CD1c-positive myeloid dendritic cell (primary cell): ENCODE measurements around the gene AHNAK.
A peak's percentile ranks its signal among the peaks of the same experiment; 100 is the strongest.

ENCODE experiments used
- DNase-seq: peaks from one replicate; pipeline ENCODE4 v3.0.0-alpha.2; 2016; ENCODE audit errors: extremely low spot score

Gene AHNAK

DNA sequence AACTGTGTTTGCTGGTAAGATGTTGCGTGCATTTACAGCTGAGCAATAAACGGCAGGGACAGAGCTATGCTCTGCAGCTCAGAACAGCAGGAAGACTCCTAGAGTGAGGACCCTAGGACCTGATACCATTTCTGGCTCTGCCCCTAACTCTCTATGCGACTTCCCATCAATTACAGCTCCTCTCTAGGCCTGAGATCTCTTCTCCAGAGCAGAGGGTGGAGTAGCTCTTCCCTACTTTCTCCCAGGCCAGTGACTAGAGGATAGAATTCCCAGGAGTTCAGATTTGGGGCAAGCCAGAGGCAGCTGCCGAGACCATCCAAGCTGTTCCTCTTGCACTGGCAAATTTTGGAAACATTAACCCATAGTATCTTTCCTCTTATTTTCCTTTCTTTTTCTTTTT, 140.6 kb downstream of the AHNAK start:
- no peak for DNase-seq

DNA sequence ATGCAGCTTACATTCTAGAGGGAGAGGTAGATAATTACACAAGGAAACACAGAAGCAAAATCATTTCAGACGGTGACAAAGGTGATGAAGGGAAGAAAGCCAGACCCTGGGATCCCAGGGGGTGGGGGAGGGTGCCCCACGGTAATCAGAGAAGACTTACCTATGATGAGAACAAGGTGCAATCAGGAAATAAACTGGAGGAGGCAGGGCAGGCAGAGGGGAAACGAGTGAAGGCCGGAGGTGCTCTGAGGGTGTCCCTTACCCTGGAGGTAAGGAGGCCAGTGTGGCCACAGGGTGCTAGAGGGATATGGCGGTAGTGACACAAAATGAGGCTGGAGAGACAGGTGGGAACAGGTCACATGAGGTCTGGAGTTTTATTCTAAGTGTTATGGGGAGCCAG, 141.7 kb downstream of the AHNAK start:
- DNase-seq, result no peak

DNA sequence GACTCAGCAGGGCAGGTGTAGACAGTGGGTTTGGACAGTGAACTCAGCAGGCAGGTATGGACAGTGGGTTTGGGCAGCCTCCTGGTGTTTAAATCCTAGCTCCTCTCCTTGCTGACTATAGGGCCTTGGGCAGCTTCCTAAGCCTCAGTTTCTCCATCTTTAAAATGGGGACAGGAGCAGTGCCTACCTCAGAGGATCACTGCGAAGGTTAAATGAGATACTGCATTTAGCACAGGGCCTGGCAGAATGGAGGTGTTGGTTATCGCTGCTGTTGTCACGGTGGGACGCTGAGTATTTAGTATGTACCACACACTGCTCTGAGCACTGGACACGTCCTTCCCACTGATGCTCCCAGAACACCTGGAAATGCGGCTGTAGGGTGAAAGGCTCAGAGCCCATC, 142.2 kb downstream of the AHNAK start:
- no peak for DNase-seq

DNA sequence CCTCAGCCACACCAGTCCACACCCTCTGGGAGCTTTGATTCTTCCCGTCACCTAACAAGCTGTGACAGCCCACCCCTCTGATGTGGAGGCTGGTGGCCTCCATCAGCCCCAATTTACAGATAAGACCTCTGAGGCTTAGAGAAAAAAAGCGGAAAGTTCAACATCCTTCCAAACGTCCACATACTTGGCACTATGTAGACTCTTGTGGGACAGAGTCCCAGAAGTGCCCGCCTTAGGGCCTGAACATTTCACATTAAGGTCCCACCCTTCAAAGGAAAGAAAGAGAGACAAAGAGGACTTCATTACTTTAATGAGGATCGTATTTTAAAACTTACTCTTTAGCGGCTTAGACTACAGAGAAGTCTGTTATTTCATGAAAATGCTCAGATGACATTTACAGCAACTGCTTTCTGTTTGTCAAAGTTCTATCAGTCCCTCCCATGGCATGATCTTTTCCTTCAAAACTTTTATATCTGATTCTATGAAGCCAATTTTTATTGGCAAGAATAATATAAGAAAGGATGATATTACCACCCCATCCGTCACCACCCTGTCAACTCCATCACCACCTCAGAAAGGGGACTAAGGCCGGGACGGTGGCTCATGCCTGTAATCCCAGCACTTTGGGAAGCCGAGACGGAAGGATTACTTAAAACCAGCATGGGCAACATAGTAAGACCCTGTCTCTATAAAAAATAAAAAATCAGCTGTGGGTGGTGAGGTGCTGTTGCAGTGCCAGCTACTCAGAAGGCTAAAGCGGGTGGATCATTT, 143.5 kb downstream of the AHNAK start:
- DNase-seq, result no peak

- DNase-seq, result peak; percentile 57
Measured at GRCh38 chr11:62402226-62402959, 144.2 kb downstream of the AHNAK start.

DNA sequence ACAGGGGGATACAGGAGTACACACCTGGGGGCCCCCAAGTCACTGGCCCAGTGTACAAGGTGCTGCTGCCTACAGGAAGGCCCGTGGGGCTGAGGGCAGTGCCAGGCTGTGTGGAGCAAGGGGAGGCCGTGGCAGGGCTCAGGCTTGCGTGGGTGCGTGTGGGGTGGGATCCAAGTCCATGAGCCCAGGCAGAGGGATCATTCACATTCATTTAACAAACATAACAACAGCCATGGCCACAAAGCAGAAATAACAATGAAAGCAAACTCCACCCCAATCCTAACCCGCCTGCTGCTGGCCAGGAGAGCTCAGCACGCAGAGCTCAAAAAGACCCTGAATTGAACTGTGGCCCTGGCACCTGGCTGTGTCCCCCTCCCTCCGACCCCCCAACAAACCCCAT, 144.8 kb downstream of the AHNAK start:
- no peak for DNase-seq

GRCh38 chr11:62401356-62401755, 145.2 kb downstream of the AHNAK start:
- no peak for DNase-seq

DNA sequence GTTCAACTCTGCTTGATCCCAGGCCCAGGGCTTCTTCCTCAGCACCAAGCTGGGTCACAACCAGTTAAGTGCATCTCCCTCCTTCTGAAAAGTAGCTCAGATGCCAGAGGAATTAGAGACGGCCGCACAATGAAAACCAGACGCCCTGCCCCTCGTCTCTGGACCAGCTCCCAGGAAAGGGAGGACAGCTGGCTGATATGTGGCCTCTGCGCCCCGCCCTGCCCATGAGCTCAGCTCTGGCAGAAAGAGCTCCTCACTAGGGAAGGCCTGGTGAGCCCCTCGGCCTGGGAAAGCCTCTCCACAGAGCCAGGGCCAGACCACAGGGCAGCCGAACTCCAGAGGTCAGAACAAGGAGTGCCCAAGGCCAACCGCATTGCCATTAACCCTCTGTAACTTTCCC, 145.8 kb downstream of the AHNAK start:
- no peak for DNase-seq

- no peak for DNase-seq
Measured at GRCh38 chr11:62400281-62400680, 146.3 kb downstream of the AHNAK start.

- no peak for DNase-seq
Measured at GRCh38 chr11:62399878-62400266, 146.7 kb downstream of the AHNAK start.

GRCh38 chr11:62399172-62399877, 147.3 kb downstream of the AHNAK start:
- DNase-seq, result no peak

- no peak for DNase-seq
Measured at GRCh38 chr11:62398011-62398994, 148.3 kb downstream of the AHNAK start.

DNA sequence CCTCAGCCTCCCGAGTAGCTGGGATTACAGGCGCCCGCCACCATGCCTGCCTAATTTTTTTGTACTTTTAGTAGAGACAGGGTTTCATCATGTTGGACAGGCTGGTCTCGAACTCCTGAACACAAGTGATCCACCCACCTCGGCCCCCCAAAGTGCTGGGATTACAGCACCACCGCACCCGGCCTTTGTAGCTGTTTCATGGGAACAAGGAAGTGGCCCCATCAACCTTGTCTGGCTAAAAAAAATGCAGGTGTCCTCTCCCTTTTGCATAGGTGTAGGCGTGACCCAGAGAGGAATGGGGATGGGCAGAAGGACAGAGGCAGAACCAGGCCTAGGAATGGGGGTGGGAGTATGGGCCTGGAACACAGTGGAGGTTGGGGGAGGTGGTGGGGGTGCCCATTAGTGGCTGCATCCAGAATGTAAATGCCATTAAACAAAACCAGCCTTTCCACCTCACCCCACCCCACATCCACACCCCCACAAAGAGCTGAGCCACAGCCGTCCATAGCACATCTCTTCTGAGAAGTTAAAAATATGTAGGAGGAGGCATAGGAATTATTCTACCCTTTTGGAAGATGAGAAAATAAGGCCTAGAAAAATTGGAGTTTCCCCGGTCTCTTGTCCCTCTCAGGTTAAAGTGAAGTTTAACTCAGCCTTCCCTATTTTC, 150.6 kb downstream of the AHNAK start:
- no peak for DNase-seq

GRCh38 chr11:62394825-62395538, 151.6 kb downstream of the AHNAK start:
- peak; percentile 84 for DNase-seq

GRCh38 chr11:62393735-62394134, 152.9 kb downstream of the AHNAK start:
- DNase-seq, result no peak

- DNase-seq, result peak; percentile 16
Measured at GRCh38 chr11:62393061-62393611, 153.5 kb downstream of the AHNAK start.

- DNase-seq, result no peak
Measured at GRCh38 chr11:62392506-62392905, 154.1 kb downstream of the AHNAK start.

DNA sequence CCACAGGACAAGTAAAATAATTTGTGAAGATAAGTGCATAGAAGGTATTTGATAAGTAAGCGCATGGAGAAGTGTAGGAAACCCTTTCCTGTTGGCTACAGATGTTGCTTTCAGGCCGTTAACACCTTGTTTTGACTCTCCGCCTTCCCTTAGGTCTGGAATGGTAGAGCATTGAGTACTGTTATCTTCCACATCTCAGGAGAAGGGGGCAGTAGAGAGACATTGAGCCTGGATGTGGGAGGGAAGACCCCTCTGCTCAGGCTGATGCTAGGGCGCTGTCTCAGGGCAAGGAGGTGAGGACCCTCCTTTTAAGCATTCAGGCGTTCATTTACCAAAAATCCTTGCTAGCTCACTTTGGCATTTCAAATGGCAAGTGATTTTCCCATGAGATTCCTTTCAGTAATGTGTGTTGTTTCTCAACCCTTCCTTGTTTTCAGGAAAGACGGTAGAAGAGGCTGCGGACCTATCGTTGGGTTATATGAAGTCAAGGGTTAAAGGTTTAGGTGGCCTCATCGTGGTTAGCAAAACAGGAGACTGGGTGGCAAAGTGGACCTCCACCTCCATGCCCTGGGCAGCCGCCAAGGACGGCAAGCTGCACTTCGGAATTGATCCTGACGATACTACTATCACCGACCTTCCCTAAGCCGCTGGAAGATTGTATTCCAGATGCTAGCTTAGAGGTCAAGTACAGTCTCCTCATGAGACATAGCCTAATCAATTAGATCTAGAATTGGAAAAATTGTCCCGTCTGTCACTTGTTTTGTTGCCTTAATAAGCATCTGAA, 154.8 kb downstream of the AHNAK start:
- no peak for DNase-seq

DNA sequence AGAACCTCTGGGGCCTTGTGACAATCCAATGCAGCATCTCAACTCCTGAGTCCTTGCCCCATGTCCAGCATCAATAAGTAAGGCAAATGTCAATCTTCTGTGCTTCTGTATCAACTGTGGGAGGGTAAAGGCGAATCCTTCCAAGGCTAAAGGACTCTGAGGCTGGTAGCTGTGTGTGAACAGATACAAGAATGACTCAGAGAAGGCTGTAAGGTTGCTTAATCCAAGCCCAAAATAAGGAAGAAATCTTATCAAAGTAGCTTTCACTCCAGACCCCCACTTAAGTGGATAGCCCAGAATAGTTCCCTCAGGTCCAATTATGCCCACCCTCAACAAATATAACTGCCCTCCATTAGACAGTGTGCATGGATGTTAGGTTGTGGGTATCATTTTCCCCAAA, 155.9 kb downstream of the AHNAK start:
- peak; percentile 12 for DNase-seq
